HL-60 (cell line): ENCODE measurements around the gene ATP8A2.

Experiments used
- GABPA ChIP-seq: IDR thresholded peaks from 2 replicates; pipeline ENCODE4 v1.6.1; 2012; ENCODE audit warnings: low read depth
- POLR2AphosphoS5 ChIP-seq: IDR thresholded peaks from 2 replicates; pipeline ENCODE4 v1.6.1; 2012; ENCODE audit warnings: low read depth
- TF ChIP-seq, protein P1 (sequence below): IDR thresholded peaks from one replicate; pipeline ENCODE4 v1.5.1; 2011; ENCODE audit warnings: low read length, control low read depth, inconsistent platforms; ENCODE audit not compliant: insufficient read depth

DNA sequence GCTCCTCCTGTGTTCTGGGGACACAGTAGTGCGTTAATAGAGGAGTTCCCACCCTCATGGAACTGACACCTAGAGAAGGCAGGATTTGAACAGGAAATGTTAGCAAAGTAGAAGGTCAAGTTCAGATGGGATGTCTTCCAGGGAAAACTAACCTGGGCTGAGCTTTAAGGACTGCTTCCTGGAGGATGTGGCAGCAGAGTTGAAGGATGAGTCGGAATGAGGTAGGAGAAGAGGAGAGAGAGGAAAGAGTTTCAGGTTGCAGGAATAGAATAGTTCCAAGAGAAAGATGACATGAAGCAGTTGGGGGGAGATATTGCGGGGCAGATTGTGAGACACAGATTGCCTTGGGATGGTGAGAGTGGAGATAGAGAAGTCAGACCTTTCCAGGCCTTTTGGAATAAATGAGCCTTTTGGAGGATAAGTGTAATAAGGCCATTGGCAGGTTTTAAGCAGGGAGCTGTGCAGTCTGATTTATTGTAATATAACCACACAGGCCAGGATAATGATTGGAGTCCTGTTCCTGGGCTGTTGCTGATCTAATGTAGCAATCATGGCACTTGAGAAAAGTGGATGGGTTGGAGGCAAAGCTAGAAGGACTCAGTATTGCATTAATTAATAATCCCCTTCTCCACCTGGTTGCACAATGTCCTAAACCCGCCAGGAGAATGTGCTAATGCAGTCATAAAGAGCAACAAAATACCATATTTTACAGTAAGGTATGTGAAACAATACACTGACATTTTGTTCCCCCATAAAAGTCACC, 474.6 kb downstream of the ATP8A2 start:
- TF ChIP-seq, protein P1, sequence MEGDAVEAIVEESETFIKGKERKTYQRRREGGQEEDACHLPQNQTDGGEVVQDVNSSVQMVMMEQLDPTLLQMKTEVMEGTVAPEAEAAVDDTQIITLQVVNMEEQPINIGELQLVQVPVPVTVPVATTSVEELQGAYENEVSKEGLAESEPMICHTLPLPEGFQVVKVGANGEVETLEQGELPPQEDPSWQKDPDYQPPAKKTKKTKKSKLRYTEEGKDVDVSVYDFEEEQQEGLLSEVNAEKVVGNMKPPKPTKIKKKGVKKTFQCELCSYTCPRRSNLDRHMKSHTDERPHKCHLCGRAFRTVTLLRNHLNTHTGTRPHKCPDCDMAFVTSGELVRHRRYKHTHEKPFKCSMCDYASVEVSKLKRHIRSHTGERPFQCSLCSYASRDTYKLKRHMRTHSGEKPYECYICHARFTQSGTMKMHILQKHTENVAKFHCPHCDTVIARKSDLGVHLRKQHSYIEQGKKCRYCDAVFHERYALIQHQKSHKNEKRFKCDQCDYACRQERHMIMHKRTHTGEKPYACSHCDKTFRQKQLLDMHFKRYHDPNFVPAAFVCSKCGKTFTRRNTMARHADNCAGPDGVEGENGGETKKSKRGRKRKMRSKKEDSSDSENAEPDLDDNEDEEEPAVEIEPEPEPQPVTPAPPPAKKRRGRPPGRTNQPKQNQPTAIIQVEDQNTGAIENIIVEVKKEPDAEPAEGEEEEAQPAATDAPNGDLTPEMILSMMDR = no peak
- TF ChIP-seq GABPA (no peak), POLR2AphosphoS5 (no peak)
